Upper lobe of left lung (tissue), 4 donors: ENCODE data around the gene CTRL.

ENCODE experiments used
- CTCF ChIP-seq, 6 experiments: fragments of 450-650 bp in 4 of 6; fragments of 200-600 bp in 2 of 6; sonication (generic) in 2 of 6; IDR thresholded peaks; one replicate each; pipeline ENCODE4 v1.5.1; 2016 to 2019; ENCODE audit warnings: antibody characterized with exemption in 6 of 6
- EP300 ChIP-seq, 4 donors: sonication (generic); formaldehyde crosslinking; IDR thresholded peaks; one replicate each; pipeline ENCODE4 v1.5.1; 2017; ENCODE audit warnings: antibody characterized with exemption in 4 of 4, control low read depth in 2 of 4

DNA sequence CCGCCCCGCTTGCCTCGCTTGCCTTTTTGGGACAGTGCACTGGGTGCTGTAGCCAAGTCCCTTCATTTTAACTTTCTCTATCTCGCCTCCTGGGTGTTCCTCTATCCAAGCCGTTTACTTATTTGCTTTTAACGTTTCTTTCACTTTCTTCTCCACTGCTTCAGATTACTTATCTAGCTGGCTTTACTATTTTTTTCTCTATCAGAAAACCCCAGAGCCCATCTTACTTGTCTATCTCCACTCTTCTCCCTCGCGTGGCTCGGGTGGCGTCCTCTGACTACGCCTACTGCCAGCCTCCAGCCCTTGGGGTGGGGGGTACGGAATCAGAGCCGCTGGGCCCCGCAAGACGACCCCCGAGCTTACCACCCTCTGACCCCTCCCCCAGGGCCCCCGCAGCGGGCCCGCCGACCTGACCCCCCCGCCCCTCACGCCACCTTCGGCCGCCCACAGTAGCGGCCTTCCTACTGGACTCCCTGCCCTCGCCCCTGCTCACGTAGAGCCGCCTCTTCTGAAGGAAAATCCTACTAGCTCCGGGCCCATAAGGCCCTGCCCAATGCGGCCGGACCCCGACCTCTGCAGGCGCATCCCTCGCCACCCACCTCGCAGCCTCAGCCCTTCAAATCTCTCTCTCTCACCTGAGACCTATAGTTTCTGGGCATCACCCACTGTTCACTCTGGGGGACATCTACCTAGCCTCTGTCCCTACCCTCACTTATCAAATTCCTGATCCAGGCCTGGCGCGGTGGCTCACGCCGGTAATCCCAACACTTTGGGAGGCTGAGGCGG, 37.8 kb upstream of the CTRL start:
- TF ChIP-seq EP300 (IDR thresholded peaks at IDR 0.05) (no peak), CTCF (IDR thresholded peaks at IDR 0.05) (no peak)
